Stimulated activated CD8-positive, alpha-beta memory T cell treated with anti-CD3 and anti-CD28 coated beads, Interleukin-15, amount 100 ng/mL, for 24 hours (primary cell): ENCODE measurements around the gene MAML3.

Source experiments
- DNase-seq: peaks from one replicate; pipeline ENCODE4 v3.0.0-alpha.2; 2020; ENCODE audit warnings: low read depth

The MAML3 gene

GRCh38 chr4:140153718-140154571, at the start of gene MAML3:
Gene MAML3 (minus strand): TSS chr4:140154184. CDS start chr4:140153327, 857 bp downstream.
- DNase-seq: peak; percentile 46

GRCh38 chr4:140198942-140199341, 45.0 kb upstream of the MAML3 start:
- no peak for DNase-seq

- DNase-seq: no peak
These were observed 41.8 kb upstream of the MAML3 start for GRCh38 chr4:140195806-140196205.

DNA sequence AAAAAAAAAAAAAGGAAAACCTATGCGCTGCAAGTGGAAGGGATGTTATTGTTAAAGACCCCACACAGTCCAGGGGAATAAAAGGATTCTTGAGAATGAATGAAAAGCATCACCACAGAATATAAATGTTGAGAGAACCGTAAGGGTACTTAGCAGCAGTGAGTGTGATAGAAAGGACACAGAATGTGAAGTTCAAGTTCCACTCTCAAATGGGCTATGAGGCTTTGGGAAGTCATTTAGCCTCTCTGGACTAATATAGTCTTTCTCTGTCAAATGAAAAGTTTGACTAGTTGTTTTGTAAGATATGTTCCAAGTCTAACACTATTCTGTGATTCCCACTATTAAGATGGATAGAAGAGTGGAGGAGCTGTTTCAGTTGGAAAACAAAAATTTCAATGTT, 35.8 kb upstream of the MAML3 start:
- no peak for DNase-seq

DNA sequence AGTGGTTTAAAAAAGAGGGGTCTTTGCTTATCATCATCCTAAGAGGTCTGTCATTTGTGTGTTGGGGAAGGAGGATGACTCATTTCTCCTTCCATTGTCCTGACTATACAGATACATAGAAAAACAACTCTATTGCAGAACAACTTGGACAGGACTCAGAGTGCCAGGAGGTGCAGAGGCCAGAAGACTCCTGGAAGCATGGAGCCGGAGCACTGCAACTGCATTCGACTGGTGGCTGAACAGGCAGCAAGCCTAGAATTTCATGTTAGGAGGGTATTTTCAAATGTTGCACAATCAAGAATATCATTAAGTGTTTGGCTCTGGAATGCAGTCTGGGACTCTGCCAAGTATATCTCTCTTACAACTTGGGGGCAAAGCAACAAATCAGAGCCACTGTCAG, 35.0 kb upstream of the MAML3 start:
- no peak for DNase-seq

- no peak for DNase-seq
These were observed 33.3 kb upstream of the MAML3 start for GRCh38 chr4:140187316-140187695.

DNA sequence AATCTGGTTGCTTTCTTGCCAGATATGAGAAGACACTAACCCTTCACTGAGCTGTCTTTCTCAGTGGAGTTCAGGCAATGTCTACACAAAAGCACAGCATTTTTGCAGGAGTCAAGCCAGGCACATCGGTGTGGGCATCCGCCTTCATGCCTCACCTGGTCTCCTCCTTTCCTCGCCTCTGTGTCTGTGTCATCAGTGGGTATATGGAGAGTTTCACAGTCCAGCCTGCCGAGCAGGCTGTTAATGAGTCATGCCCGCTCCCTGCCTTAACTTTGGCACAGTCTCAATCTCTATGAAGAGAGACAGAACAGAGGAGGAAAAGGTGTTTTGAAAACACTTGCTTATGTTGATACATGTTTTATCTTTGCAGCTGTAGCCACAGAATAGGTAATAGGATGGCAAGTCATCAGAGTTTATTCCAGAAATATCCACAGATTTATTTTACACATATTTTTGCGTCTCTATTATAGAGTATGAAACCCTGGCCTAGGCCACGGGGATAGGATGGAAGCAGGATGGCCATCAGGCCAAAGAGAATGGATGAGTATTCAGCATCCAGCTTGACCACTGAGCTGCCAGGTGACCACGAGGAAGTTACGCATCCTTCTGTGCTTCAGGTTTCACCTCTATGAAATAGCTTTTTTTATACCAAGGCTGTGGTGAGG, 32.8 kb upstream of the MAML3 start:
- DNase-seq: no peak

DNA sequence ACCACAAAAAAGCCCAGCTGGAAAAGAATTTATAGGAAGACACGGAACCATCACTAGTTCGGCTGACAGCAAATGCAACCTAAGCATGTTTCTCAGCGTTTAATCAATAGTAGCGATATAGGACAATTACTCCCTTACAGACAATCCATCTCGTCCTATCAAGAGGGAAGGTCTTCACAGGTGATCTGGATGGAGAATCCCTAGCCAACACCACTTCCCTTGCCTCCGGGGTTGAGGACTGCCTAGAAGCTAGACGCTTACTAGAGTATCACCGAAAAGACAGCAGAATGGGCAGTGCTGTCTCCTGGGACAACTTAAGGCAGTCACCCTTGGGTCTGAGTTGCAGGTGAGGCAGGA, 32.1 kb upstream of the MAML3 start:
- DNase-seq: no peak

GRCh38 chr4:140185412-140186081, 31.6 kb upstream of the MAML3 start:
- no peak for DNase-seq

GRCh38 chr4:140183270-140183669, 29.3 kb upstream of the MAML3 start:
- DNase-seq: no peak

DNA sequence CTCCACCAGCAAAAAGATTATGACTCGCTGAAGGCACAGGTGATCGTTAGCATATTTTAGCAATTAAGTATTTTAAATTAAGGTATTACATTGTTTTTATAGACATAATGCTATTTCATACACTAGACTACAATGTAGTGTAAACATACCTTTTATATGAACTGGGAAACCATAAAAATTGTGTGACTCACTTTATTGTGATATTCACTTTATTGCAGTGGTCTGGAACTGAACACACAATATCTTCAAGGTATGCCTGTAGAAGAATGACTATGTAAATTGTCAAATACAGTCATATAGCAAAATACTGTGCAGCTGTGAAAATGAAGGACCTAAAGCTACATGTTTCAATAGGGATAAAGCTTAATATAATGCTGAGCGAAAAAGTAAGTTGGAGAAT, 26.6 kb upstream of the MAML3 start:
- DNase-seq: no peak

DNA sequence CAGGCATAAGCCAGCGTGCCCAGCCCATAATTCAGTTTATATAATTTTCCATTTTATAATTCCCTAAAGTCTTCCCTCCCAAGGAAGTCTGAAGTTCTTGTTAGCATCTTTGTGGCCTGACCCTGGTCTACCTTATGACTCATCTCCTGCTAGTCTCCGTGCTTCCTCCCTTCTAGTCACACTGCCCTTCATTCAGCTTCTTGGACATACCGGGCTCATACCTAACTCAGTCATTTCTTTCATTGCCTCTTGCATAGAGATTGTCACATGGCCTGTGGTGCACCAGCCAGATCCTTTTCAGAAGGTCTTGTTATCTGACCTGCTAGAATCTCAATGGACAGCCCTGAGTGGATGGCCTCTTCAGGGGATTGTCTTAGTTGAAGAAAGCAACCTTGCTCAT, 22.8 kb upstream of the MAML3 start:
- DNase-seq: no peak

DNA sequence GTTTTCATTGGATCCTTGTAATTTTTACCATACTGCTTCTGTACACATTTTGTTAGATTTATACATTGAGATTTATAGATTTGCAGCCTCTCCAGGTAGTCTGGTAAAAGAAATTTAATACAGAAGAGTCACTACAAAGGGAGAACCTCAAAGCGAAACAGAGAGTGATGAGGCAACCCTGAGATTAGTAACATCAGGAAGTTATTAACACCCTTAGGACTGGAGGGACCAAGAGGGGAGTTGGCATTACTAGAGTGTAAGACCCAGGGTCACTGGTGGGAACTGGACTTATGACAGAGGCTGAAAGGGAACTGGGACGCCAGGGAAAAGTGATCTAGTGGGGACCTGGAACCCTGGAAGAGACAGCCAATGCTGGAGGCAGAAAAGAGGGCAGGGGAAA, 20.6 kb upstream of the MAML3 start:
- no peak for DNase-seq

DNA sequence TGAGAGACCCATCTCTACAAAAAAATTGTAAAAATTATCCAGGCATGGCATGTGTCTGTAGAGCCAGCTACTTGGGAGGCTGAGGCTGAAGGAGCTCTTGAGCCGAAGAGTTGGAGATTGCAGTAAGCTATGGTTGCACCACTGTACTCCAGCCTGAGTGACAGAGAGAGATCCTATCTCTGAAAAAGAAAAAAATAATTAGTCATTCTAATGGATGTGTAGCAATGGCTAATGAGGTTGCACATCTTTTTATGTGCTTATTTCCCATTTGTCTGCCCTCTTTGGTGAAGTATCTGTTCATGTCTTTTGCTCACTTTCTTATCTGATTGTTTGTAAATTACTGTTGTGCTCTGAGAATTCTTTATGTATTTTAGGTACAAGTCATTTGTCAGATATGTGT, 19.0 kb upstream of the MAML3 start:
- no peak for DNase-seq

GRCh38 chr4:140170299-140170698, 16.3 kb upstream of the MAML3 start:
- no peak for DNase-seq

DNA sequence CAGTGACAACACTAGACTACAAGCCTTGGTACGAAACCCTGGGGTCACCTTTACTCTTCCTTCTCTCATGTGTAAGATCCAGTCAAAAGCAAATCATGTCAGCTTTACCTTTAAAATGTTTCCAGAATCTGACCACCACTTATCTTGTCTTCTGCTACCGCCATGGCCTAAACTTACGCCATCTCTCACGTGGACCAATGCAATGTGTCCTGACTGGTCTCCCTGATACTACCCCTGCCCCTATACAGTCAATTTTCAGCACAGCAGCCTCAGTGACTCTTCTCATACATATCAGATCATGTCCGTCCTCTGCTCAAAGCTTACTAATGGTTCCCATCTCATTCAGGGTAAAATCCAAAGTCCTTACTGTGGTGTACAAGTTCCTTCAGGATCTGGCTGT, 15.0 kb upstream of the MAML3 start:
- DNase-seq: no peak

- DNase-seq: no peak
These were observed 14.5 kb upstream of the MAML3 start for GRCh38 chr4:140168474-140168873.

DNA sequence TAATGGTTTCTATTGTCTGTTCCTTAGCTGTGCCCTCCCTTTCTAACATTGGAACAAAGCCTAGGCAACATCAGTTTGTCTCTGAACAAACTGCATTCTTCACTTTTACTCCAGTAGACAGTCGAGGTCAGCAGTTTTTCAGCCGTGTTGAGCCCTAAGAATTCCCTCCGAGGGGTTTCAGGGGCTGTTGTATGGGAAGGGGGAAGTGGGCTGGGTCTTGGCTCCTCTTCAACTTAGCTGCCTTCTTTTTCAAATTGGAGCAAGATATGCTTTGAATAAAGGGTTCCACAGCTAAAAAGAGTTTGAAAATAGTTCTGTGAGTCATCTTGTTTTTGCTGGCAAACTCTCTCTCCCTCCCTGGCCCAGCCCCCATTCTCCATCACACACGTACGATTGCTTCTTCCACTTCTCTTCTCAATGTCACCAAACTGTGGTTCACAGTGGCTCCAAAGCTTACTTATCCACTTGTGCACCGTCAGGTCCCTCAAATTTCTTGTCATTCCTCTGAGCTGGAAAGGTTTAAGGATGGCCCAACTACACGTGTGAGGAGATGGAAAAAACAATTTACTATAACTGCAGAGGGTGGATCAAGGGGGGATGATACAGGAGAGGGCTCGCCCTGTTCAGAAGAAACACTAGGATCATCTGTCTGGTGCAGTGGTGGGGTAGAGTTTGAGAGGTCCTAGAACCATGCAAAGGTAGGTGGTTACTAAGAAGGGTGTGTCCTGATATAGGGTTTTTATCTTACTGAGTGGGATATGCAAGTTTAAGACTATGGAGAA, 9.2 kb upstream of the MAML3 start:
- no peak for DNase-seq

DNA sequence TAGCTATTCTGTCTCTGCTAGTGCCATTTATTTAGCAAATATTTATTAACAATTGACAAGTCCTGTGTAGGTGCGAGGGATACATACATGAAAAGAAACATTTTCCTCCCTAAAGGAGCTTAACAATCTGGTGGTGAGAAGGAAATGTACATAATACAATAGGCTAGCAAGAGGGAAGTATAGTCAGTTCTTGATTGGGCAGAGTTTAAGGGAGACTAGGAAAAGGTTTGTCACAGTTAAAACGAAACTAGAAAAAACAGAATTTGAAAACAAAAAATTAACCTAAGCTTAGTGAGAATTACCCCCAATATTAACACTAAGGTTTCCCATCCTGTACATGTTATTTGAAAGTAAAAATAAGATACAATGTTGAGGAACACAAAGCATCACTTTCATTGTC, 8.6 kb upstream of the MAML3 start:
- DNase-seq: no peak

GRCh38 chr4:140158365-140159030, 4.5 kb upstream of the MAML3 start:
- no peak for DNase-seq

GRCh38 chr4:140157341-140157740, 3.4 kb upstream of the MAML3 start:
- DNase-seq: no peak
